OCI-LY3 (cell line): ENCODE measurements around the gene HYAL3.

Source experiments
- CTCF ChIP-seq: fragments of 200-600, 300-600 bp; sonication (generic); IDR thresholded peaks from 2 replicates; pipeline ENCODE4 v1.5.1; 2014; ENCODE audit warnings: antibody characterized with exemption, low read length, low read depth
- EZH2phosphoT487 ChIP-seq: fragments of 200-600 bp; shearing (Covaris generic); IDR thresholded peaks from 2 replicates; pipeline ENCODE4 v1.6.1; 2018; ENCODE audit warnings: antibody characterized with exemption, mixed run types, low read depth

DNA sequence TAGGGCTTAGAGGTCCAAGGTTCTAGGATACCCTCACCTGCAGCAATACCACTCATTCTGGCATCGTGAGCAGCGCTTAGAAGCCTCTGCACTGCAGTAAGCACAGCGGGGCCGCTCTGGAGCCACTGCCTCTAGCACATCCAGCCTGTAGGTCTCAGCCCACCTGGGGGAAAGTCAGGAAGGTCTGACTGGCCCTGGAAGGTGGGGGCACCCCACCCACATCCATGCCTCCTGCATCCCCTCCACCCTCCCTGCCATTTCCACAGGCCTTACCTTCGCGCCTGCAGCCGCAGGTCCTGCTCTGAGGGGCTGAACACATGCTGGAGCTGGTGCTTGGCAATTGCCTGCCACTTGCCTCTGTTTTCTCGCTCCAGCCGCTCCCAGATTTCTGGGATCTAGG lies 42.3 kb upstream of the HYAL3 start:
- TF ChIP-seq CTCF (no peak), EZH2phosphoT487 (no peak)
